GM12874 (cell line): ENCODE data around the gene METTL24.

Experiments used
- TF ChIP-seq, protein P1 (sequence below): IDR thresholded peaks from 2 replicates; pipeline ENCODE4 v1.5.1; 2011; ENCODE audit warnings: low read depth, mild to moderate bottlenecking, control low read depth, low read length, moderate library complexity; ENCODE audit not compliant: insufficient read depth

Gene METTL24

DNA sequence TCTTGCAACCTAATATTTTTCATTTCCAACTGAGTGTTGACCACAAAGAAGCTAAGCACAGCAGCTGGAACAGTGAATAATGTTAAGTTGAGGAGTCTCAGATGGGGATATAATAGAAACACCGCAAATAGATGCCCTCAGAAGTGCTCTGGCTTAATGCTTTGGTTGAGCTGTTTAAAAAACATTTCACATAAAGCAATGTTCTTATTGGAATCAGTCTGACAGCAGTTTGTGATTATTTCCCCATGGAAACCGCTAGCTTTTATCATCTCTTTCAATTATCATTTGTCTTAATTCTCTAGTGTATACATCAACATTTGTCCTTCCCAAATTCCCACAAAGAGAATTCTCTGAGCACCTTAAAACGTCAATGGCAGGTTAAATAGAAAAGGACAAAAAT, 30.8 kb downstream of the METTL24 start:
- TF ChIP-seq, protein P1, sequence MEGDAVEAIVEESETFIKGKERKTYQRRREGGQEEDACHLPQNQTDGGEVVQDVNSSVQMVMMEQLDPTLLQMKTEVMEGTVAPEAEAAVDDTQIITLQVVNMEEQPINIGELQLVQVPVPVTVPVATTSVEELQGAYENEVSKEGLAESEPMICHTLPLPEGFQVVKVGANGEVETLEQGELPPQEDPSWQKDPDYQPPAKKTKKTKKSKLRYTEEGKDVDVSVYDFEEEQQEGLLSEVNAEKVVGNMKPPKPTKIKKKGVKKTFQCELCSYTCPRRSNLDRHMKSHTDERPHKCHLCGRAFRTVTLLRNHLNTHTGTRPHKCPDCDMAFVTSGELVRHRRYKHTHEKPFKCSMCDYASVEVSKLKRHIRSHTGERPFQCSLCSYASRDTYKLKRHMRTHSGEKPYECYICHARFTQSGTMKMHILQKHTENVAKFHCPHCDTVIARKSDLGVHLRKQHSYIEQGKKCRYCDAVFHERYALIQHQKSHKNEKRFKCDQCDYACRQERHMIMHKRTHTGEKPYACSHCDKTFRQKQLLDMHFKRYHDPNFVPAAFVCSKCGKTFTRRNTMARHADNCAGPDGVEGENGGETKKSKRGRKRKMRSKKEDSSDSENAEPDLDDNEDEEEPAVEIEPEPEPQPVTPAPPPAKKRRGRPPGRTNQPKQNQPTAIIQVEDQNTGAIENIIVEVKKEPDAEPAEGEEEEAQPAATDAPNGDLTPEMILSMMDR = no peak

DNA sequence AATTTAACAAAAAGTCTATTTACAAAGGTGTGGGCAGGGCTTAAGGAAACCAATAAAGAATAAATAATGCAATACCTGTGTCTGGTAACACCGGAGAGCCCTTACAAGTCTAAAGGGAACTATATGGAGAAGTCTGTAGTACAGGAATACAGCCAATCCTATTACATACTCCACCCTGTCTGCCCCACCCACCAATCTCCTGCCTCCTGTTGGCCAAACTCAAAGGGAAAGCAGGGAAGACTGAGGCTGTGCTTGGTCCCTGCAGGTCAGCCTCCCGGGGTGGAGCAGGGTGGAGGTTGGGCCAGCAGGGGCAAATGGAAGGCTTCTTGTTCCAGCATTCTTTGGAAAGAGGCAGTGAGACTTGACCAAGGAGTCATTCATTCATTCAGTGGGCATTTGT, 31.5 kb downstream of the METTL24 start:
- TF ChIP-seq, protein P1 = no peak

DNA sequence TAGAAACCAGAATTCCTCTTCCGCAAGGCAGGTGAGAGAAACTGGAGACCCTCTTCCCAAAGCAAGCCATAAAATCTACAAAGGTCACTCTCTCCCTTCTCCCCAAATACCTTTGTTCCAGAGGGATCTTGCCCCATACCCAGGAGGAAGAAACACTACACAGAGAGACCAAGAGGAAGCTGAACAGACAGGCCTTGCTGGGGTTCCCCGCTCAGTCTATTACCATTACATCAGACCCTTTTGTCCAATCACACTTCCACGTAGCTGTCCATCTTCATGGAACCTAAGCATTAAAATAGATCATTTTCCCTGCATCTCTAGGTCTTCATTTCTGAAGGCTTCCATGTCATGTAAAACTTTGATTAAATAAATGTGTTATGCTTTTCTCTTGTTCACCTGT, 32.1 kb downstream of the METTL24 start:
- TF ChIP-seq, protein P1 = no peak

DNA sequence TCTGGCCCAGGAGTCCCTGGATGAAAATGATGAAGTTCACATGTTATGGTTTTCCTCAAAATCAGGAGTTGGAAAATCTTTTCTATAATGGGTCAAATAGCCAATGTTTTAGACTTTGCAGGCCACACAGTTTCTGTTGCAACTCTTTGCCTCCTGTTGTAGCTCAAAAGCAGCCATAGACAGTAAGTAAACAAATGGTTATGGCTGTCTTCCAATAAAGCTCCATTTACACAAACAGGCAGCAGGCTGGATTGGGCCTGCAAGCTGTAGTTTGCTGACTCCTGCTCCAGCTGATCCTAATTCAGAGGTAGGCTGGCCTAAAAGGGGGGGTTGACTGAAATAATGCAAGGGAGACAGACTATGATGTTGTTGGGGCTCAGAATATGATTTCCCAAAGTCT, 33.0 kb downstream of the METTL24 start:
- TF ChIP-seq, protein P1 = no peak

DNA sequence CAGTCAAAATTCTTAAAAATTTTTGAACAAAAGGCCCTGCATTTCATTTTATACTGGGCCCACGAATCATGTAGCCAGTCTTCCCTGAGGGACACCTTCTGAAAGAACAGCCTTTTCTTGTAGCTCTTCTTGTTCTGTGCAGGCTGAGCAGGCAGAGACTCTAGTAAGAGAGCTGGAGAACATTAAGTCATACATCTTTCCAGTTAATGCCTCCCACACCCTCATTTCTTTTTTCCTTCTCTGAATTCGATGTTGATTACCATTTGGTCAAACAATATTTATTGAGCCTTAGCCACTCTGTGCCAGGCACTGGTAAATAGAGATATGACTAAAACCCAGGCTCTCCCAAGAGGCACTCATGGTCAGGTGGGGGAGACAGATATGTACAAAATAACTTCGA, 33.6 kb downstream of the METTL24 start:
- TF ChIP-seq, protein P1 = no peak

DNA sequence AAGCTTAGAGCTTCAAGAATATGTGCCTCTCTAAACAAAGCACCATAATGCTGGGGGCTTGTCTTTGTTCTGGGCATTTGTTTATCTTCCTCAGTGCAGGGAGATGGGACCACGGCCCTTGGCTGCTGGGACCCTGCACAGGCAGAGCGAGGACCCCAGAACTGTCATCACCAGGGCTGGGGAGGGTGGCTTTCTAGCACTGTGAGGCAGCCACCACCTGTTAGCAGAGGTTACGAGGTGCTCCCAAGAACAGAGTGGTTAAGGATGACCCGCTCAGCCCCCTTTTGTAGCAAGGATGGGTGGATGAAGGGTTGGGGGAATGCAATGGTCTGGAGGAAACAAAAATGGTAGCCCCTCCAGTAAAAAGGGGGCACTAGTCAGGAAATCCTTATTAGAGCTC, 34.9 kb downstream of the METTL24 start:
- TF ChIP-seq, protein P1 = no peak

DNA sequence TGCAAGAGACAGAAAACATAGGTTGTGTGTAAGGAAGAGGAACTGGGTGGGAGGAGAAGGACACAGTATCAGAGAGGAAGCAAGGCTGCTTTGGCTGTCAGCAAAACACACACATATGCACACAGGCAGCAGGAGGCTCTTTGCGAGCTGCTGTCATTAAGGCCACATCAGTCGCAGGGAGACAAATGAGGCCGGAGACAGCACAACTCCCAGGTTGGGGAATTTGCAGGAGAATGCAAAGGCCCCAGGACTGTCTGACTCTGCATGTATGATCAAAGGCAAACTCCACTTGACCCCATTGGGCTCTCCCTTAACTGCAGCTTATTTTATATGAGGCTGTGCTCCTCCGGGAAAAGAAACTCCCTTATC, 35.3 kb downstream of the METTL24 start:
- TF ChIP-seq, protein P1 = no peak

DNA sequence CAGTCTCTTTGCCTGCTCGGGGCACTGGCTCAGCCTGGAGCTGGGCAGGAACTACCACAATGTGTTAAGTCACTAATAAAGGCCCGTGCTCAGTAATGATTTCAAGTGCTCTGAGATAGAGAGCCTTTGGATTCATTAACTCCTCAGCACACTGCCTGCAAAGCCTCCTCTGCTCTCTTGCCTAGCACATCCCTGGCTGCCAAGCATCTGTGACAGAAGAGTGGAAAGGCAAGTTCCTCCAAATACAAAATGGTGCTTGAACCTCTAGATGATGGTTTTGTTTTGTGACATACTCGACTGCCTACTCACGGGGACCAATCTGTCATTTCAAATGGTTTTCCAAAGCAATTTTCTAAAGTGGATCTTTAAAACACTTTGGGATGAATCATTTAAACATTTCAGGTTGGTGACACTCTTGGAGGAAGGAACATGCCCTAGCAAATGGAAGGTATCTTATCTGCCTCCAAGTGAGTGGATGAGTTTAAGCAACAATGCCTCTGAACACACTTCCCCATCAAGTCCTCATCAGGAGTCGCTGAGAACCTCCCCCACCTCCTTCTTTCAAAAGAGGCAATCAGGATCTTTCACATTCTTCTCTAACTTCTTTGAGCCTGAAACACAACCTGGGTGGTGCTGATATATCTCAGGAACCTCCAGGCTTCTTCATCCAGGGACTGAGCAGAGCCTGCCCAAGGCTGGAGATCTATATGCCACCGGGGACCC, 35.8 kb downstream of the METTL24 start:
- TF ChIP-seq, protein P1 = no peak
